HG03103 (cell line): ENCODE results near the gene KBTBD6.
A peak's percentile ranks its signal among the peaks of the same experiment; 100 is the strongest.
"Not testable (repeated sequence)": the region's sequence is repeated elsewhere in the genome, so short reads cannot be mapped to it uniquely, and the experiment has no call there.

Source experiments
- ATAC-seq: cut with Tn5 transposase; IDR thresholded peaks from one replicate; pipeline ENCODE4 v1.9.1; 2021; ENCODE audit warnings: low read depth; ENCODE audit not compliant: unreplicated experiment

The KBTBD6 gene

GRCh38 chr13:41137241-41137640 lies 4.6 kb upstream of the KBTBD6 start:
- ATAC-seq = no peak

- ATAC-seq = no peak
Measured at GRCh38 chr13:41136396-41137031, 3.9 kb upstream of the KBTBD6 start.

DNA sequence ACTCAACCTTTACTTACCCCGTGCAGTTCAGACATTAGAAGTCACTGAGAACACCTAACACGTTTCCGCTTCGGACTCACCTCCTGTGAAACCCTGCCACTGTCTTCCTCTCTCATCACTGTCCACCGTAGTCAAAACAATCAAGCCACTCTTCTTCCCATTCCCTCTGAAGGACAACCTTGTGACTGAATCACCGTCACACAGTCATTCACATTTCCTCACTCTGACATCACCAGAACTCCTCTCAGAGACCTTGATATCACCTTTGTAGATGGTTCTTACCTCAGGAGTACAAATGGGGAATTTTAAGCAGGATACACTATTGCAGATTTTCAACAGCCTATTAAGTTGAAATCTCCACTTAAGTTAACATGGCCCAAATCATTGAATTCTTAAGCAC lies 1.3 kb upstream of the KBTBD6 start:
- ATAC-seq = no peak

DNA sequence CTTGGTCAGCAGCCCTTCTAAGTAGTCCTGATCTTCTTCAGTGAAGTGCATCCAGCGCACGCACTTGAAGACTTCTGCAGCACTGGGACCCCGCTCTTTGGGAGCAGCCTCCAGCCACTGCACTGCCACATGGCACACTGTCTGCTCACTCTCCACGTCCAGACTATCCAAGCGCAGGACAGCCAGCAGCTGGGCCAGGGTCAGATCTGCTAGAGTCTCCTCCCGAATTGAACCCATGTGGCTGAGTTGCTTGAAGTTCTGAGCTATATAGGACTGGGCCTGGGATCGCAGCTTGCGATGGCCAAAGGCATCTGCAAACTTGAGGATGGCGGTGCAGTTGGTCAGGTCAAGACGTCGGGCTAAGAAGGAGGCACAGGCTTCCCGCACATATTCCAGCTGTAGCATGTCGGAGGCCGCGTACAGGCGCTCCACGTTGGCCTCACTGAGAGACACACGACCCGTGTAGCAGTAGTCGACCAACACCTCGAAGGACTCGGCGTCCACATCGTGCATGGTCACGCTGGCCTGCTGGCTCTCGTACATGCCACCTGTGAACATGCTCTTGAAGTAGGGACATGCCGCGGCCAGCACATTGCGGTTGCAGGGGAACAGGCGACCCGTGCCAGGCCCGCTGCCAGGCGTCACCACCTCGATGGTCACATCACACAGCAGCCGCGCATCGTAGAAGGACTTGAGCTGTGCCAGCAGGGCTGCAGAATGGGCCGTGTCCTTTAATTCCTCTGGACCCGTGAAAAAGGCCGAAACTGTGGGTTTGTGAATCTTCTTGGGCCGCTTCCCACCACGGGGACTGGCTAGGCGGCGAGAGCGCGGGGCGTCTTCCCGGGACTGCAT lies 716 bp downstream of the KBTBD6 start:
- peak; percentile 3 for ATAC-seq

GRCh38 chr13:41131189-41131588 lies 1.4 kb downstream of the KBTBD6 start:
- not testable (repeated sequence) for ATAC-seq

DNA sequence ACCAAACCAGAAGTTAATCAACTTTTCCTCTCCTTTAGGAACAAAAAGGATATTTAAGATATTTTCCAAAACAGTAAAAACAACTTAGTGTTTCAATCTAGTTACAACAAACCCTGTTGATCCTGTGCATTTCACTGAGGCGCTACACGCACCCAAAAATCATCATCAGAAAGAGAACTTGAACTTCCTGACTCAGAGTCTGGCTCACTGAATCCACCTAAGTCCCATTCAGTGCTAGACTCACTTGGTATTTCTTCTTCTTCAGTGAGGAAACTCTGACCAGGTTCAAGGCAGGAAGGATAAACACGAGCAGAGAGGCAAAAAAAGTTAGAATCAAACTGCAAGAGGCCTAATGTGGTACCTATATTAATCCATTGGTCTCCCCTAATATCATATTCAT lies 2.2 kb downstream of the KBTBD6 start:
- ATAC-seq = no peak

DNA sequence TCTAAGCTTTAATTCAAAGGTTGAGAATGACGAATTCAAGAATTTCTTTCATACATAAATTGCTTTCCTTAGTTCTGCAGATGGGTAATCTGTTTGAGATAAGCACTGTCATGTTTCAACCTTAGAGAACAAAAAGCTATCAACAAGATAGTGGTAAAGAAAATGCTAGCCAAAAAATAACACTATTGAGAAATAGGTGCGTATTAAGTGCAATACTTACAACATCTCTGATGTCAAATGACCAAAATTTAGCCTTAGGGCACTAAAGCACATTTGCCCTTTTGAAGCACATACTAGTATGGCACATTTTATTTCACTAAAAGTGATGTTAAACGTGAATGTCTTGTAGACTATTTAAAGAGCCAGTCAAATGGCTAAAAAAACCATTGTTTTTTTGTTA lies 4.9 kb downstream of the KBTBD6 start:
- ATAC-seq = no peak

- ATAC-seq = no peak
Measured at GRCh38 chr13:41122838-41123237, 9.8 kb downstream of the KBTBD6 start.

GRCh38 chr13:41117869-41118268 lies 14.7 kb downstream of the KBTBD6 start:
- ATAC-seq = no peak

GRCh38 chr13:41111454-41111853 lies 21.1 kb downstream of the KBTBD6 start:
- ATAC-seq = no peak

DNA sequence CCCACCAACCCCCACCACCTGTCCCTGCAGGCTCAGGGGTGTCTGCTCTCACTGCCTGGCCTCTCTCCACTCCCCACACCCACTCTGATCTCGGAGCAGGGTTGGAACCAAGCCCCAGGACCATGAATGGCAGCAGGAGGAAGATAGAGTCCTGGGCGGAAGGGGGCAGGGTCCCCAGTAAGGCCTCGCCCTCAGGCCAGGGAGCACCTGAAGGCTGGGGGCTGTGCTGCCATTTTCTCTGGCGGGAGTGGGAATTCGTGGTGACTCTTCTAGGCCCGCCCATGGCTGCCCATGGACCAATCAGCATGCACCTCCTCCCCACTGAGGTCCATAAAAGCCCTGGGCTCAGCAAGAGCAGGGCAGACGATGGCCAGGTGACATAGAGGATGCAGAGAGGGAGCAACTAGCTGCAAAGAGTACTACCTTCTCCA lies 25.0 kb downstream of the KBTBD6 start:
- ATAC-seq = no peak

- no peak for ATAC-seq
Measured at GRCh38 chr13:41107104-41107571, 25.5 kb downstream of the KBTBD6 start.

GRCh38 chr13:41099986-41100385 lies 32.6 kb downstream of the KBTBD6 start:
- no peak for ATAC-seq

GRCh38 chr13:41098761-41099160 lies 33.8 kb downstream of the KBTBD6 start:
- ATAC-seq = no peak

- not testable (repeated sequence) for ATAC-seq
Measured at GRCh38 chr13:41095681-41096080, 36.9 kb downstream of the KBTBD6 start.

DNA sequence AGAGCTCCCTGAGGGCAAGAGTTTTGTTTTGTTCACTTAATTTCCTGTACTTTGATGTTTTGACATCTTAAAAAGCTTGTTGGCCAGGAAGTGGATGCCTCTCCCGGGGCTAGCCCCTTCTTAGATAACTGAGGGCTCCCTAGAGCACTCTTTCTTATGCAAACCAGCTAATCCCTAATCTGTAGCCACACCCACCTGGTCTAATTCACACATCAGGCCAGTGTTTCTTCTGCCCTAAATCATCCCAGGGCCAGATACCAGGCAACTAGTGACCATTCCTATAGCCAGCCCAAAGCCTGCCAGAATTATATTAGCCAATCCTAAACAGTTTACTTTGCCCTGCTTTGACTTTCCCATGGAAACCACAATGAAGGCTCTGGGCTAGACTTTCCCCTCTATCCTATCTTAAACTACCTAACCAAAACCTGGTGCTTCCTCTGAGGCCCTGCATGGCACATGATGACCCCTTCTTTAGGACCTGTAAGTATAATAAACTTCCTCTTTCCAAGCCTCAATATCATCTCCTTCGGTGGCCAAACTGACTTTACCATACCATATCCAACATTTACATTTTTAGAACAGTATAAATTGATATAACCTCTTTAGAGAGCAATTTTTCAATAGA lies 46.5 kb downstream of the KBTBD6 start:
- no peak for ATAC-seq

DNA sequence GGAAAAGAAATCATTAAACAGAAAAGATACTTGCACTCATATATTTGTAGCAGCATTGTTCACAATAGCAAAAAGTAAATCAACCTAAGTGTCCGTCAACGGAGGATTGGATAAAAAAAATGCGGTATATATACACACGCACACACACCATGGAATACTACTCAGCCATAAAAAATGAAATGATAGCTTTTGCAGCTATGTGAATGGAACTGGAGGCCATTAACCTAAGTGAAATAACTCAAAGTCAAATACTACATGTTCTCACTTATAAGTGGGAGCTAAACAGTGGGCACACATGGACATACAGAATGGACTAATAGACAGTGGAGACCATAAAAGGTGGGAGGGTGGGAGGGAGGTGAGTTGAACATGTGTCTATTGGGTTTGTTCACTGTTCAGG lies 52.9 kb downstream of the KBTBD6 start:
- ATAC-seq = no peak
